HL-60 (cell line): ENCODE measurements around the gene CIAO3.

ENCODE experiments used
- CTCF ChIP-seq: IDR thresholded peaks from one replicate; pipeline ENCODE4 v1.5.1; 2011; ENCODE audit warnings: low read length, control low read depth, inconsistent platforms; ENCODE audit not compliant: insufficient read depth
- GABPA ChIP-seq: IDR thresholded peaks from 2 replicates; pipeline ENCODE4 v1.6.1; 2012; ENCODE audit warnings: low read depth
- POLR2AphosphoS5 ChIP-seq: IDR thresholded peaks from 2 replicates; pipeline ENCODE4 v1.6.1; 2012; ENCODE audit warnings: low read depth
- REST ChIP-seq: IDR thresholded peaks from 2 replicates; pipeline ENCODE4 v1.6.1; 2012; ENCODE audit warnings: low read depth; ENCODE audit not compliant: insufficient replicate concordance
- SPI1 ChIP-seq: IDR thresholded peaks from 2 replicates; pipeline ENCODE4 v1.6.1; 2012; ENCODE audit warnings: low read depth, mild to moderate bottlenecking, borderline replicate concordance

- TF ChIP-seq CTCF (no peak), POLR2AphosphoS5 (no peak), SPI1 (no peak), REST (no peak), GABPA (no peak)
Observed at GRCh38 chr16:694187-694862, 46.5 kb downstream of the CIAO3 start.
